ENCODE results near the gene DLGAP1. TPM values are rescaled to one million over a fixed set of nuclear protein-coding genes. Genes with fewer than 3 reads are reported as not detected.

The DLGAP1 gene
- total and polyA plus RNA-seq, 2 of the 8 experiments (the other 6 are each of a cell fraction or from before 2014, with no cell fraction given): 11.8 to 16.9 TPM

DNA sequence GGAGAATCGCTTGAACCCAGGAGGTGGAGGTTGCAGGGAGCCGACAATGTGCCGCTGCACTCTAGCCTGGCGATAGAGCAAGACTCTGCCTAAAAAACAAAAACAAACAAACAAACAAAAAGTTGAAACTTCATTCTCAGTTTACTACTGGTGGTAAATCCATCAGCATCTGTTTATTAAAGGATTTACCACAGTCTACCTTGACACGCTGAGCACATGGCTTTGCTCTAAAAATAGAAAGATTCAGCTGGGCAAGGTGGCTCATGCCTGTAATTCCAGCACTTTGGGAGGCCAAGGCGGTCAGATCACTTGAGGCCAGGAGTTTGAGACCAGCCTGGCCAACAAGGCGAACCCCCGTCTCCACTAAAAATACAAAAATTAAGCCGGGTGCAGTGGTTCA is 803.8 kb downstream of the DLGAP1 start:
- POLR2A ChIA-PET (ENCODE audit: partially characterized antibody): interaction anchor here (1.1 to 6.3 kb wide), 2 partner anchors 13 to 48 kb away, joined by 3 to 37 read pairs; no protein-coding TSS in a partner anchor
- Histone ChIP-seq H3K36me3 (ENCODE audit: control insufficient read depth in 2 of 4, insufficient read depth in 4 of 4, low read length in 3 of 4) (no peaks in the 10 kb centered on the region), H2BK20ac (ENCODE audit: low read length) (no peak overlapping the region), H3K4me1 (replicated peaks in 1 of 4; ENCODE audit: control insufficient read depth in 3 of 4, insufficient read depth in 4 of 4, low read length in 3 of 4) (peaks cover 0 to 9% (median 4%) of the 10 kb centered on the region in 4 experiments; a peak in 6 of 7 replicates), H3K27me3 (replicated peaks in 1 of 4; ENCODE audit: control insufficient read depth in 3 of 4, extremely low read depth in 1 of 4, insufficient read depth in 3 of 4, low read length in 3 of 4) (no peaks in the 10 kb centered on the region), H4K5ac (ENCODE audit: insufficient read length, low read depth, low read length) (no peak overlapping the region), H2AFZ (ENCODE audit: low read length) (no peak overlapping the region), H3K14ac (ENCODE audit: insufficient read length) (no peak overlapping the region), H2AK5ac (ENCODE audit: low read depth, low read length) (no peak overlapping the region), H3K4me2 (ENCODE audit: insufficient read depth in 1 of 2, low read depth in 2 of 2, low read length in 2 of 2) (no peak overlapping the region), H2BK120ac (replicated peaks; ENCODE audit: low read depth, low read length) (no peak overlapping the region), H4K20me1 (replicated peaks in 1 of 2; ENCODE audit: control insufficient read depth in 1 of 2, insufficient read depth in 2 of 2, low read length in 2 of 2) (no peaks in the 10 kb centered on the region), H2BK5ac (ENCODE audit: low read depth, low read length) (no peak overlapping the region), H3K4me3 (ENCODE audit: extremely low read depth in 1 of 4, insufficient read depth in 2 of 4, low read depth in 3 of 4, low read length in 4 of 4) (no peak overlapping the region), H3K9ac (replicated peaks in 1 of 4; ENCODE audit: extremely low read depth in 1 of 4, low read depth in 3 of 4, low read length in 3 of 4) (no peak overlapping the region), H3K27ac (ENCODE audit: low read depth, low read length) (no peak overlapping the region), H2BK12ac (ENCODE audit: low read depth, low read length) (no peak overlapping the region), H4K91ac (replicated peaks; ENCODE audit: insufficient read length, low read length) (no peak overlapping the region), H3K4ac (replicated peaks; ENCODE audit: insufficient read length, low read depth, low read length) (no peak overlapping the region), H3K23me2 (ENCODE audit: low read depth, low read length) (no peaks in the 10 kb centered on the region), H3K23ac (ENCODE audit: insufficient read length) (no peak overlapping the region), H2BK15ac (ENCODE audit: low read length) (no peak overlapping the region), H3K9me3 (ENCODE audit: insufficient read depth in 2 of 2, low read depth in 1 of 2, low read length in 1 of 2) (no peaks in the 10 kb centered on the region), H3K79me2 (ENCODE audit: control insufficient read depth in 1 of 2, insufficient read depth in 2 of 2, low read length in 2 of 2) (no peaks in the 10 kb centered on the region), H3K56ac (replicated peaks; ENCODE audit: insufficient read length, low read depth, low read length) (no peak overlapping the region), H3K79me1 (ENCODE audit: low read depth, low read length) (no peaks in the 10 kb centered on the region), H4K8ac (ENCODE audit: extremely low read depth, insufficient read depth, low read length) (no peak overlapping the region), H3K18ac (ENCODE audit: extremely low read depth, low read length) (no peak overlapping the region)
- CTCF ChIA-PET (ENCODE audit: partially characterized antibody): interaction anchor here (2.1 to 3.4 kb wide), 2 partner anchors 15 to 57 kb away, joined by 6 to 16 read pairs; no protein-coding TSS in a partner anchor
- WGBS, 2 experiments (ENCODE audit: extremely low coverage in 1 of 2, insufficient coverage in 1 of 2, insufficient read length in 1 of 2, insufficient replicate concordance in 2 of 2, low coverage in 1 of 2, low lambda C conversion rate in 2 of 2, missing lambda C conversion rate in 1 of 2): 81% methylated on average over 9 of the region's 9 CpGs; no CpG with 5 or more reads in 1 of the 2 experiments
- DNase-seq (ENCODE audit: low read depth in 1 of 2, low spot score in 2 of 2): no peak
- FAIRE-seq: no peak
- TF ChIP-seq POLR2AphosphoS5 (IDR thresholded peaks at IDR 0.05; ENCODE audit: low read depth, low read length): no peak
- TF ChIP-seq NANOG (IDR thresholded peaks at IDR 0.05; ENCODE audit: insufficient read depth, low read depth, low read length, poor library complexity, severe bottlenecking): no peak
- no peak for TF ChIP-seq PHF8 (conservative IDR thresholded peaks at IDR 0.05; ENCODE audit: low read depth, low read length)
- no peak for TF ChIP-seq SIN3A (conservative IDR thresholded peaks at IDR 0.05 in 1 of 2, IDR thresholded peaks at IDR 0.05 in 1 of 2; ENCODE audit: low read depth in 1 of 2, low read length in 2 of 2)
- no peak for TF ChIP-seq TEAD4 (IDR thresholded peaks at IDR 0.05; ENCODE audit: low read depth, low read length)
- TF ChIP-seq SAP30 (IDR thresholded peaks at IDR 0.05; ENCODE audit: insufficient read depth, insufficient replicate concordance, low read length): no peak
- no peak for TF ChIP-seq YY1 (IDR thresholded peaks at IDR 0.05; ENCODE audit: low read depth, low read length)
